Measurements from ENCODE around the gene NRG2.

Gene NRG2

DNA sequence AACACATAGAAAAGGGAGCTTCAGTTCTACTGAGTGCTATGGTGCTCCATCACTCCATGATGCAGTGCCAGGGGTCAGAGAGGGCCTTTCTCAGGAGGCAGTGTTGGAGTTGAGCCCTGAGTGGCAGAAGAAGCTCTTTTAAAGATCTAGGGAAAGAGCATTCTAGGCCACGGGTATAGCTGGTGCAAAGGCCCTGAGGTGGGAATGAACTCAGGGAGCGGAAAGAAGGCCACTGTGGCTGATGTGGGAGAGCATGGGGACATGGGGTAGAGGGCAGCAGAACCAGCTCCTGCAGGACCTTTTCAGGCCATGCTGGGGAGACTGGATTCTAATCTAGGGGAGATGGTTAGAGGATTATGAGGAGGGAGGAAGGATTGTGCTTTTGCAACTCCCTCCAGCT, 237.6 kb downstream of the NRG2 start:
- H3K4me3 ChIP-seq (replicated peaks in 1 of 2; ENCODE audit: low read depth in 2 of 2, low read length in 2 of 2) = no peak overlapping the region
- no peak for TF ChIP-seq CTCF (IDR thresholded peaks at IDR 0.05; ENCODE audit: low read depth, low read length)
- no peak for DNase-seq (ENCODE audit: low read depth in 2 of 2)

DNA sequence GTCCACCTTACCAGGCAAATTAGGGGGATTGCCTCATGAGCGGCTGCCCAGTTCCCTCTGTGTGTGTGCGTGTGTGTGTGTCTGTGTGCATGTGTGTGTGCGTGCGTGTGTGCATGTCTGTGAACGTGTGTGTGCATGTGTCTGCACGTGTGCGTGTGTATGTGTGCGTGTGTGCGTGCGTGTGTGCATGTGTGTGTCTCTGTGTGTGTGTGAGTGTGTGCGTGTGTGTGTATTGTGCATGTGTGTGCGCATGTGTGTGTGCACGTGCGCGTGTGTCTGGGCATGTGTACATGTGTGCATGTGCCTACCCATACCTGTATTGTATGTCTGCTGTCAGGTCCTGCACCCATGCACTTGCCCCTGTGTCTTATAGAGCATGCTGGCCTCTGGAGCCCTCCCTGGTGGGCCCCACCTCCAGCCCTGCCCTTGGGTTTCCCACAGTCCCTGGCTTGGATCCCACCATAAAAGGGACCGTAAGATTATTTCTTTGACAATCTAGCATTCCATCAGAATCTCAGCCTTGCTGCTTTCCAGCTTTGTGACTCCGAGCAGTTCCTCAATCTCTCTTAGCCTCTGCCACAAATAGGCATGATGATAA, 238.2 kb downstream of the NRG2 start:
- no peak for TF ChIP-seq CTCF (IDR thresholded peaks at IDR 0.05; ENCODE audit: low read depth, low read length)
- no peak for DNase-seq (ENCODE audit: low read depth in 2 of 2)
- no peak overlapping the region for H3K4me3 ChIP-seq (replicated peaks in 1 of 2; ENCODE audit: low read depth in 2 of 2, low read length in 2 of 2)

- TF ChIP-seq CTCF (IDR thresholded peaks at IDR 0.05; ENCODE audit: low read depth, low read length) = no peak
- no peak for DNase-seq (ENCODE audit: low read depth in 2 of 2)
- H3K4me3 ChIP-seq (replicated peaks in 1 of 2; ENCODE audit: low read depth in 2 of 2, low read length in 2 of 2) = no peak overlapping the region
Measured at GRCh38 chr5:139803978-139804377, 239.1 kb downstream of the NRG2 start.

GRCh38 chr5:139799359-139799758, 243.7 kb downstream of the NRG2 start:
- H3K4me3 ChIP-seq (replicated peaks in 1 of 2; ENCODE audit: low read depth in 2 of 2, low read length in 2 of 2) = no peak overlapping the region
- TF ChIP-seq CTCF (IDR thresholded peaks at IDR 0.05; ENCODE audit: low read depth, low read length) = no peak
- no peak for DNase-seq (ENCODE audit: low read depth in 2 of 2)

DNA sequence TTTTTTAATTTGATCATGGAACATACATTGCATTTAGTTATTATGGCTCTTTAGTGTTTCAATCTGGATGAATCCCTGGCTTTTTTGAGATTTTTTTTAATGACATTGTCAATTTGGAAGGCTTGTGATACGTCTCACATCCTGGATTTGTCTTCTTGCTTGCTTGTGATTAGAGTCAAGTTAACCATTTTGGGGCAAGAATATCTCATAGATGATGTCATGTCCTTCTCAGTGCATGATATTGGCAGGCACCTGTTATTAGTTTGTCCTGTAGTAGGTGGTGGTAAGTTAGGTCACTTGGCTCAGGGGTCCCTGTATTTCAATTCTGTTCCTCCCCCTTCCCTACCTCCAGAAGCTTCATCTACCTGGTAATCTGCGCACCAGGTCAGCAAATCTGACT, 244.2 kb downstream of the NRG2 start:
- no peak for TF ChIP-seq CTCF (IDR thresholded peaks at IDR 0.05; ENCODE audit: low read depth, low read length)
- no peak for DNase-seq (ENCODE audit: low read depth in 2 of 2)

GRCh38 chr5:139797856-139798510, 245.1 kb downstream of the NRG2 start:
- TF ChIP-seq CTCF (IDR thresholded peaks at IDR 0.05; ENCODE audit: low read depth, low read length) = no peak
- DNase-seq (ENCODE audit: low read depth in 2 of 2) = no peak
- no peak overlapping the region for H3K4me3 ChIP-seq (replicated peaks in 1 of 2; ENCODE audit: low read depth in 2 of 2, low read length in 2 of 2)

More for the DNA sequence above, 244.2 kb downstream of the NRG2 start:
- no peak overlapping the region for H3K4me3 ChIP-seq (replicated peaks in 1 of 2; ENCODE audit: low read depth in 2 of 2, low read length in 2 of 2)
